Measurements from ENCODE around the gene EFEMP2. TPM values are rescaled to one million over a fixed set of nuclear protein-coding genes. Genes with fewer than 3 reads are reported as not detected.

Gene EFEMP2
- total RNA-seq, 1 donor from 2014 or later = 62.0 TPM

DNA sequence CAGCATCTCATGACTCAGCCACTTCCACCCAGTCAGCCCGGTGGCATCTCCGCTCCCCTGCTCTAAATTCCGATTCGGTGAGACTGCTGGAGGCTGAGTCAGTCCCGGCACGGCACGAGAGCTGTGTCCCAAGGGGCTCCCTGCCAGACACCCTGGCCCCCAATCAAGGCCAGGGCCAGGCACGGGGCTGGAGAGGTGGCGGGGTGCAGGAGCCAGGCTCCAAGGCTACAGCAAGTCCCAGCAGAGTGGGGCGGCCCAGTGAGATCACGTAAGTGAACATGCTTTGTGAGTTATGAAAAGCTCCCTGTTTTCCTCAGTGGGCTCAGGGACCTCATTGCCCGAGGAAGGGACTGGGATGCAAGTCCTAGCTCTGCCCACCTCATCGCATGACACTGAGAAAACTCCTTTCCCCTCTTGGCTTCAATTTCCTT is 43.2 kb upstream of the EFEMP2 start:
- TF ChIP-seq CTCF (IDR thresholded peaks at IDR 0.05; ENCODE audit: insufficient read depth, low read length, poor library complexity, severe bottlenecking) = no peak
- no peaks in the 10 kb centered on the region for H3K36me3 ChIP-seq (ENCODE audit: control insufficient read depth, insufficient read depth, low read length)
- DNase-seq (ENCODE audit: low read depth) = peak; percentile 93
- H3K27me3 ChIP-seq (ENCODE audit: control insufficient read depth, insufficient read depth, low read length) = no peaks in the 10 kb centered on the region
- no peak overlapping the region for H3K4me3 ChIP-seq (ENCODE audit: low read depth, low read length)

DNA sequence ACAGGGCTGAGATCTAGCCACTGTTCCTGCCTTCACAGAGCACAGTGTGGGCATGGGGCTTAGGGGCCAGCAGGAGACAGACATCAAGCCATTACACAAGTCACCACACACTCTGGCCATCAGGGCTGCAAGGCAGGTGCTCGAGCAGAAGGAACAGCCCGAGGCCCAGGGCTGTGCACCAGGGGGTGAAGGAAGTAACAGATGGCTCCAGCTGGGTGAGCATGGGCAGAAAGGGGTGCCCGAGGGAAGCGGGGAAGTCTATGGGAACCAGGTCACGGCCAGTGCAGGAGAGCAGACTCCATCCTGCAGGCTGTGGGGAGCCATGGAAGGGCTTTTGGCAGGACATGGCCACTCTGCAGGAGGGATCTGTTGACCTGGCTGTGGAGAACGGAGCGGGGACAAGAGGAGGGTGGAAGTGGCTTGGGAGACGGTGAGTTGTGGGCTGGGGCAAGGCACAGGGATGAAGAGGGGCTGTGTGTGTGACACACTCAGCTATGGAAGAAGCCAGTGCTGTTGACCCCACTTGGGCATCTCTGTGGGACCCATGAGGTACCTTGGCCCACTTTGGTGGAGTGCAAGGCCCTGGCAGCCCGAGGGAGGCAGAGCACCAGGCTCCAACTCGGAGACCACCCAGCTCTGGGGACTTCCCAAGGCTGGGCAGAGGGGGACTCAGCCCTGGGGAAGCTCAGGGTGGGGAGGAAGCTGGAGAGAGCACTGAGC is 42.7 kb upstream of the EFEMP2 start:
- H3K4me3 ChIP-seq (ENCODE audit: low read depth, low read length) = no peak overlapping the region
- no peak for TF ChIP-seq CTCF (IDR thresholded peaks at IDR 0.05; ENCODE audit: insufficient read depth, low read length, poor library complexity, severe bottlenecking)
- no peaks in the 10 kb centered on the region for H3K27me3 ChIP-seq (ENCODE audit: control insufficient read depth, insufficient read depth, low read length)
- H3K36me3 ChIP-seq (ENCODE audit: control insufficient read depth, insufficient read depth, low read length) = no peaks in the 10 kb centered on the region
- no peak for DNase-seq (ENCODE audit: low read depth)

DNA sequence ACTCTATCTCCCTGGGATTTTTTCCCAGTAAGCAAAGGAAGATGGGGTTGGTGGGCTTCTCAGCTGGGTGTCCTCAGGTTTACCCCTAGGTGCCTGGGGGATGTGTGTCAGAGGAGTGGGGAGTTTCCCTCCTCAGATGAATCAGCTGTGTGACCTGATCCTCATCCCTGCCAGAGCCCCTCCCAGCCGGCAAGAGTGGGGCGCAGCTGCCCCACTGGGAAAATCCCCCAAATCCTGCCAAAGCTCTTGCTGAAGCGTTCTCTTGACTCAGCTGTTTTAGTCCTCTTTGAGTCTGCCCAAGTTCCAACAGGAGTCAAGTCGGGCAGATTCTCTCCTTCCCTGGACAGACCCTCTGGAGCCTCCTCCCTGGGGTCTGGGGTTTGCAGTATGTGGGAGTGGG is 40.2 kb upstream of the EFEMP2 start:
- no peak for DNase-seq (ENCODE audit: low read depth)
- H3K27me3 ChIP-seq (ENCODE audit: control insufficient read depth, insufficient read depth, low read length) = no peaks in the 10 kb centered on the region
- no peak for TF ChIP-seq CTCF (IDR thresholded peaks at IDR 0.05; ENCODE audit: insufficient read depth, low read length, poor library complexity, severe bottlenecking)
- no peak overlapping the region for H3K4me3 ChIP-seq (ENCODE audit: low read depth, low read length)
- H3K36me3 ChIP-seq (ENCODE audit: control insufficient read depth, insufficient read depth, low read length) = no peaks in the 10 kb centered on the region

GRCh38 chr11:65911682-65912568 is 39.3 kb upstream of the EFEMP2 start:
- Histone ChIP-seq H3K36me3 (ENCODE audit: control insufficient read depth, insufficient read depth, low read length) (no peaks in the 10 kb centered on the region), H3K27me3 (ENCODE audit: control insufficient read depth, insufficient read depth, low read length) (no peaks in the 10 kb centered on the region), H3K4me3 (ENCODE audit: low read depth, low read length) (no peak overlapping the region)
- peak; percentile 38 for TF ChIP-seq CTCF (IDR thresholded peaks at IDR 0.05; ENCODE audit: insufficient read depth, low read length, poor library complexity, severe bottlenecking)
- no peak for DNase-seq (ENCODE audit: low read depth)

GRCh38 chr11:65907878-65908277 is 35.3 kb upstream of the EFEMP2 start:
- Histone ChIP-seq H3K4me3 (ENCODE audit: low read depth, low read length) (no peak overlapping the region), H3K36me3 (ENCODE audit: control insufficient read depth, insufficient read depth, low read length) (no peaks in the 10 kb centered on the region), H3K27me3 (ENCODE audit: control insufficient read depth, insufficient read depth, low read length) (no peaks in the 10 kb centered on the region)
- TF ChIP-seq CTCF (IDR thresholded peaks at IDR 0.05; ENCODE audit: insufficient read depth, low read length, poor library complexity, severe bottlenecking) = no peak
- DNase-seq (ENCODE audit: low read depth) = no peak
